BJ (cell line): ENCODE data around the gene C3orf18. TPM values are rescaled to one million over a fixed set of nuclear protein-coding genes. Genes with fewer than 3 reads are reported as not detected.

Source experiments
- CTCF ChIA-PET: fragments of 350-600 bp; formaldehyde crosslinking; extraction: SDS; loops from one replicate; lab custom pipeline; 2021; ENCODE audit warnings: antibody characterized with exemption, inconsistent platforms; lab: Yijun Ruan, JAX
- POLR2A ChIA-PET: fragments of 300-600 bp; sonication (Branson Sonifier 250); formaldehyde crosslinking; extraction: SDS; loops from one replicate; lab custom pipeline; 2021; ENCODE audit warnings: antibody characterized with exemption; lab: Charles Lee
- DNase-seq: peaks from one replicate; pipeline ENCODE4 v3.0.0-alpha.2; 2011; ENCODE audit warnings: low read depth
- H3K27me3 ChIP-seq: 2 replicates; pipeline ENCODE4 v1.6.0; 2011; ENCODE audit warnings: low read length; ENCODE audit not compliant: control insufficient read depth, insufficient read depth
- H3K36me3 ChIP-seq: 2 replicates; pipeline ENCODE4 v1.5.1; 2011; ENCODE audit warnings: low read length; ENCODE audit not compliant: control insufficient read depth, insufficient read depth
- H3K4me3 ChIP-seq: 2 replicates; pipeline ENCODE4 v1.5.1; 2011; ENCODE audit warnings: low read depth, mild to moderate bottlenecking, control low read depth, low read length
- CTCF ChIP-seq: IDR thresholded peaks from 2 replicates; pipeline ENCODE4 v1.5.1; 2011; ENCODE audit warnings: low read depth, mild to moderate bottlenecking, control low read depth, inconsistent platforms, low read length, moderate library complexity; ENCODE audit not compliant: insufficient read depth
- polyA plus RNA-seq: library from polyadenylated mRNA; depleted of rRNA; stranded (reverse); fragments of >200 nt; gene quantifications from 2 replicates; pipeline ENCODE4 v1.2.3, GENCODE V29; 2011

The C3orf18 gene
- polyA plus RNA-seq, 1 experiment = 30.4 TPM

DNA sequence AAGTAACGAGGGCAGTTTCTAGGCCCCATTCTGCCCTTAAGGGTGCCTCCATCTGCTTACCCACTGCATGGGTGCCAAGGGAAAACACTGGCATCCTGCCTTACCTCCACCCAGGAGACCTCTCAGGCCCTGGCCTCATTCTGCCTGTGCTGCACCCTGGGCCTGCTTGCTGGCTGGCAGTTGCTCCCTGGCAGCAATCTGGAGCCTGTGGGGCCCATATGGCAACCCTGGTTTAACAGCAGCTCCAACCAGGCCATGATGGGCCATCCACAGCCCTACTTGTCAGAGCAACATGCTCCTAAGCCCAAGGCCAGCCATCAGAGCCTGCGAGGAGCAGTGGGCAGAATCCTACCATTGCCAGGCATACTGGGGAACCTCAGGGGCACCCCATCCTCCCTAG, 3.7 kb downstream of the C3orf18 start:
- POLR2A ChIA-PET = no interaction called here

GRCh38 chr3:50562861-50563260, 4.7 kb downstream of the C3orf18 start:
- Histone ChIP-seq H3K36me3 (peaks cover 4% of the 10 kb centered on the region; the same call in 1 of the 2 replicates), H3K27me3 (no peaks in the 10 kb centered on the region), H3K4me3 (no peak overlapping the region)
- CTCF ChIA-PET = interaction anchor here (0.6 to 2.1 kb wide), 9 partner anchors 8 to 1167 kb away, joined by 3 to 12 read pairs (median 4); no protein-coding TSS in a partner anchor
- POLR2A ChIA-PET = no interaction called here
- DNase-seq = peak; percentile 58
- peak; percentile 28; the same call in 1 of the 2 replicates for TF ChIP-seq CTCF

More for the DNA sequence above, 3.7 kb downstream of the C3orf18 start:
- CTCF ChIA-PET = interaction anchor here (1.3 to 2.1 kb wide), 3 partner anchors 14 to 52 kb away, joined by 7 to 12 read pairs (median 7); no protein-coding TSS in a partner anchor
- no peaks in the 10 kb centered on the region for H3K27me3 ChIP-seq
- no peak for TF ChIP-seq CTCF
- 0 out of 2 replicates have a peak, but pooled peaks cover 4% of the 10 kb centered on the region for H3K36me3 ChIP-seq
- no peak overlapping the region for H3K4me3 ChIP-seq
- DNase-seq = no peak

GRCh38 chr3:50559702-50560101, 7.8 kb downstream of the C3orf18 start:
- ChIA-PET POLR2A (no interaction called here), CTCF (interaction anchor here (3.1 kb wide), 1 partner anchor 11 kb away, joined by 11 read pairs; no protein-coding TSS in a partner anchor)
- TF ChIP-seq CTCF = no peak
- Histone ChIP-seq H3K27me3 (no peaks in the 10 kb centered on the region; the same call in 1 of the 2 replicates), H3K36me3 (peaks cover 2% of the 10 kb centered on the region; the same call in 1 of the 2 replicates), H3K4me3 (no peak overlapping the region)
- no peak for DNase-seq

- no peak overlapping the region for H3K4me3 ChIP-seq
- peaks cover 1% of the 10 kb centered on the region; the same call in 1 of the 2 replicates for H3K36me3 ChIP-seq
- CTCF ChIA-PET = interaction anchor here (1.0 to 1.9 kb wide), 3 partner anchors 9 to 14 kb away, joined by 3 to 8 read pairs (median 3); partner anchors contain the start of gene C3orf18
- POLR2A ChIA-PET = interaction anchor here (1.0 kb wide), 1 partner anchor 10 kb away, joined by 3 read pairs; the partner anchor contains the start of gene C3orf18
- H3K27me3 ChIP-seq = peaks cover 3% of the 10 kb centered on the region
- DNase-seq = no peak
- TF ChIP-seq CTCF = no peak
These were observed 9.6 kb downstream of the C3orf18 start for GRCh38 chr3:50557915-50558314.

- ChIA-PET POLR2A (interaction anchor here (0.6 to 1.0 kb wide), 2 partner anchors 11 to 45 kb away, joined by 3 to 6 read pairs; partner anchors contain the start of gene C3orf18), CTCF (interaction anchor here (0.6 to 1.9 kb wide), 4 partner anchors 10 to 119 kb away, joined by 3 to 8 read pairs (median 4); partner anchors contain the start of gene C3orf18)
- TF ChIP-seq CTCF = no peak
- H3K27me3 ChIP-seq = peaks cover 3% of the 10 kb centered on the region
- peaks cover 1% of the 10 kb centered on the region; the same call in 1 of the 2 replicates for H3K36me3 ChIP-seq
- H3K4me3 ChIP-seq = no peak overlapping the region
- no peak for DNase-seq
These were observed 10.4 kb downstream of the C3orf18 start for GRCh38 chr3:50557106-50557505.
